K562 (cell line): Measurements from ENCODE around the gene CRADD.

ENCODE experiments used
- EHMT2 ChIP-seq: fragments of 450-650 bp; IDR thresholded peaks from 2 replicates; pipeline ENCODE4 v1.6.1; 2018; ENCODE audit warnings: antibody characterized with exemption
- NFRKB ChIP-seq: fragments of 450-650 bp; IDR thresholded peaks from 2 replicates; pipeline ENCODE4 v1.6.1; 2016; ENCODE audit warnings: low read depth
- SUPT5H ChIP-seq: fragments of 450-650 bp; IDR thresholded peaks from 2 replicates; pipeline ENCODE4 v1.6.1; 2016
- ZFP36 ChIP-seq: fragments of 150-350 bp; IDR thresholded peaks from 2 replicates; pipeline ENCODE4 v1.6.1; 2018; ENCODE audit warnings: low read length, low read depth; ENCODE audit not compliant: partially characterized antibody

DNA sequence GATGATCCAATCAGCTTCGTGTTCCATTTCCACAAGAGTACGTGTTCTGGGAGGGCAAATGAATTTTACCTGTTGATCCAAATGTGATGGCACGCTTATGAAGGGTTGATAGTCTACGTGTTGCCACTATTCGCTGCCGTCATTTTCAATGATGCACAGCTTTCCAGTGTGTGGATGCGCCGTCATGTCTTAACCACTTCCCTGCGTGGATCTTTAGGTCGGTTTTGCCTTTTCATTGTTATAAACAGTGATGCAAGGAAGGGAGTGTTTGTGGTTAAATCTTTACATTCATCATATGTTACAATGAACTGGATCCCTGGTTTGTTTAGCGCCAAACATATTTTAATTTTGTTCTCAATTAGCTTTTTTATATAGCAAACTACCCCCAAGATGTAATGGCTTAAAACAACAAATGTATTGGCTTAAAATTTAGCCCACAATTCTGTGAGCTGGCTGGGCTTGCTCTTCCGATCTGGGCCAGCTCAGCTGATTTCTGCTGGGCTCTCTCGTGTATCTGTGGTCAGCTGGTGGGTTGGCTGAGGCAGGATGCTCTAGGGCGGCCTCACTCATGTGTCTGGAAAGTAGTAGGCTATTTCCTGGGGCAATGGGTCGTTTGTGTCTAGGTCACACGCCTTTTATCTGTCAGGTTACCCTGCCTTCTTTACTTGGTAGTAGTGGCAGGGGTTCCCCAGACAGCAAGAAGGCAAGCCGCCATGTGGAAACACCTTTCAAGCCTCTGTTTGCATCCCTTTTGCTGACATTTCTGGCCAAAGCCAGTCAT is 176.7 kb downstream of the CRADD start:
- TF ChIP-seq SUPT5H (no peak), EHMT2 (no peak), NFRKB (no peak), ZFP36 (no peak)
